ENCODE results near the gene DNAJC5G. TPM values are rescaled to one million over a fixed set of nuclear protein-coding genes. Genes with fewer than 3 reads are reported as not detected.

Gene DNAJC5G
- total and polyA plus RNA-seq, 10 donors = not detected

DNA sequence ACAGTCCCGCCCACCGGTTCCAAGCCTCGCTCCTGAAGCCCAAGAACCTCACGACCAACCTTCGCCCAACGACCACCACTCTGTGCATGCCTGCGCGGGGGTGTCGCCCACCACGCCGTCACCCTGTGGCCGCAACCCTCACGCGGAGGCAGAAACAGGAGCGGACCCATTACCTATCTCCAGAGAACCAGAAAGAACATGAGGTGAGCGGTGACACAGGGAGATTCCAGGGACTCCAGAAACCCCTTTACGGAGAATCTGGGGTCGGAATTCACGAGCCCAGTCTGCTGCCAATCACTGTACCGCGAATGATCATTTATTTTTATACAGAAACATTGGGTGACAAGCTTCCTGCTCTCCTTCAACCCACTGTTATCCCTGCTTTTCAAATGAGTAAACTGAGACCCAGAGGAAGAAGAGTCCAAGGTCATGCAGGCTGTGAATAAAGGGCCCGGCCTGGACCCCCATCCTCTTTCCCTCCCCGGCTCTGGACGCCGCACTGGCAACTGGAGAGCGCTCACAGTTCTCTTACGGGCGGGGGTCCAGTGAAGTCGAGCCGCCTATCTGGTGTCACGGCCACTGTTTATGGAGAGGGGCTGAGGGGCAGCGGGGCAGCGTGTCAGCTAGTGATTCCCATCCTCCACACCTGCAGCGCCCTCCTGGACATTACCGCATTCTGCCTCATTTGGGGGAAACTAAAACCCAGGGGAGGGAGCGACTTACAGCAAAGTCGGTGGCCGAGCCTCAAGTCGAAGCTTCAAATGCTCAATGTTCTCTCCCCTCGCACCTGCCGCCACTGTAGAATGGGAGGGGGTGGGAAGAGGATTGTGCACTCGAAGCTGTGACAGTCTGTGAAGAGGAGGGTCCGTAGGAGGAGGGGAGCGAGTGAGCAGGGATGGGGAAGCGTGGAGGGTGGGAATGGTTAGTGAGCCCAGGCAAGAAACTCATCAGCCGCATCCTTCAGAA lies 11.7 kb upstream of the DNAJC5G start:
- intact Hi-C loops (cut with DNase I; ENCODE audit: low total_unique reads) = no loop called here
- Histone ChIP-seq H3K4me1 (peaks cover 28 to 43% (median 40%) of the 10 kb centered on the region in 6 donors), H3K27ac (no peak overlapping the region), H3K36me3 (no peaks in the 10 kb centered on the region), H3K27me3 (replicated peaks in 1 of 7) (peaks cover 3 to 100% (median 52%) of the 10 kb centered on the region in 7 donors), H3K9me3 (no peaks in the 10 kb centered on the region), H3K4me3 (peak overlapping the region; percentile 45 to 83 (median 59))
- WGBS, 5 donors = 2 to 3% (median 2%) methylated on average over 36 to 46 of the region's 46 CpGs
- TF ChIP-seq POLR2AphosphoS5 (IDR thresholded peaks at IDR 0.05) = peak in 1 of 3 donors; percentile 6
- no peak for TF ChIP-seq CTCF (IDR thresholded peaks at IDR 0.05 in 8 of 11, conservative IDR thresholded peaks at IDR 0.05 in 3 of 11)
- no peak for DNase-seq

DNA sequence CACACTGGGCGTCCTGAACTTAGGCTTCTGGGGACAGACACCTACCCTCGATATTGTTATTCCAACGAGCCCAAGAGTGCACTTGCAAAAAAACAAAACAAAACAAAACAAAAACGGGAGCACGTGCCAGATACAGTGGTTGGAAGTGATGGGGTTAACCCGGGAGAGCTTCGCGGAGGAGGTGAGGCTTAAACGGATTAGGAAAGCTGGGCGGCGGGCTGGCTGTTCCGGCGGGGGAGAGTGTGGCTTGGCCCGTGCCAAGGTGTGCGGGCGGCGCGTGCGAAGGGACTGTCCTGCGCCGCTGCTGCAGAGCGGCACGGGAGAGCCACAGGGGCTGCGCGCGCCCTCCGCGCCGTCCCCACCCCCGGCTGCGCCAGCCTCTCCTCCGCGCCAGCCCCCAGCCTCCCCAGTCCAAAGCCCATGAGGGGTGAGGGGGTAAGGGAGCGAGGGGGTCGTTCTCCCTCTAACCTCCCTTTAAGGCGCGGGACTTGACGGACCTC lies 10.9 kb upstream of the DNAJC5G start:
- Histone ChIP-seq H3K27me3 (replicated peaks in 1 of 7) (peaks cover 3 to 100% (median 52%) of the 10 kb centered on the region in 7 donors), H3K36me3 (no peaks in the 10 kb centered on the region), H3K27ac (no peak overlapping the region), H3K9me3 (no peaks in the 10 kb centered on the region), H3K4me1 (peaks cover 28 to 43% (median 40%) of the 10 kb centered on the region in 6 donors), H3K4me3 (peak overlapping the region; percentile 33 to 83 (median 46))
- WGBS, 5 donors = 1% methylated on average over 23 to 38 of the region's 38 CpGs
- no peak for DNase-seq
- no peak for TF ChIP-seq POLR2A (IDR thresholded peaks at IDR 0.05)
- no peak for TF ChIP-seq POLR2AphosphoS5 (IDR thresholded peaks at IDR 0.05)
- TF ChIP-seq CTCF (IDR thresholded peaks at IDR 0.05 in 8 of 11, conservative IDR thresholded peaks at IDR 0.05 in 3 of 11) = no peak
- intact Hi-C loops (cut with DNase I; ENCODE audit: low total_unique reads) = no loop called here

DNA sequence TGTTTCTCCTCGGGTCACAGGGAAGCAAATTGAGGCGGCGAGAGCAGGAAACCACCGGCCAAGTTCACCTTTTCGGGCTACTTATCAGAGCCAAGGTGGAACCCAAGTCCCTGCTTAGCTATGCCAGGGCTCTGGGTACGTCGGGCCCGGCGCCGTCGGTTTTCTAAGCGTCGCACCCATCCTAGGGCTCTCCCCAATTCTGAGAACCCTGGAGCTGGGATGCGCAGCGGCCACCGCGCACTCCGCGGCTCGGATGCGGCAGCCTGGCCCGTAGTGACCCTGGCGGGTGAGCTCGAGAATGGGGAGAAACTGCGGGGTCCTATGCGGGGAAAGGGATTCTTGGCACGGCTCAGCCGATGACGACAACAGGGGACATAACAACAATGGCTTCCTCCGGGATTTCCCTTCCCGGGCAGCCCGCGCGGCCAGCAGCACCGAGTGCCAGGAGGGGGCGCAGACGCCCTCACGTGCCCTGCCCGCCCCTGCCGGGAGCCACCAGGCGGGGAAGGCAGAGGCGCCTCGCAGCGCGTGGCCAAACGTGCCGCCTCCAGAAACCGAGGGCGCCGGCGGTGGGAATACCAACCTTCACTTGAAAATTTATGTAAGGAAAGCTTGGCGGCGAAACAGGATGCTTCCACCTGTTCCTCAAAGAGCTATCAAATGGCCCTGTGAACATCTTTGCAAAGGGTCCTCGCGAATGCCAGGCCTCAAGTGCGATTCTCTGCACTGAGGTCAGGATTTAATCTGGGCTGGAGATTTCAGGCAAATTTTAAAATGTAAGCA lies 10.3 kb upstream of the DNAJC5G start:
- TF ChIP-seq POLR2A (IDR thresholded peaks at IDR 0.05) (no peak), POLR2AphosphoS5 (IDR thresholded peaks at IDR 0.05) (peak; percentile 19 to 70 (median 64)), CTCF (IDR thresholded peaks at IDR 0.05 in 8 of 11, conservative IDR thresholded peaks at IDR 0.05 in 3 of 11) (peak in 9 of 11 experiments; percentile 28 to 74 (median 65))
- intact Hi-C loops (cut with DNase I; ENCODE audit: low total_unique reads) = no loop called here
- Histone ChIP-seq H3K36me3 (no peaks in the 10 kb centered on the region), H3K27me3 (replicated peaks in 1 of 7) (peaks cover 3 to 98% (median 51%) of the 10 kb centered on the region in 7 donors), H3K4me1 (peaks cover 28 to 43% (median 40%) of the 10 kb centered on the region in 6 donors), H3K9me3 (no peaks in the 10 kb centered on the region), H3K27ac (no peak overlapping the region), H3K4me3 (peak overlapping the region; percentile 33 to 83 (median 46))
- peak; percentile 86 for DNase-seq
- WGBS, 5 donors = 4 to 7% (median 5%) methylated on average over 34 to 56 of the region's 56 CpGs
